Right ventricle myocardium inferior (tissue), 1 donor: ENCODE data around the gene RERE. TPM values are rescaled to one million over a fixed set of nuclear protein-coding genes. Genes with fewer than 3 reads are reported as not detected.
"Not testable (repeated sequence)": the region's sequence is repeated elsewhere in the genome, so short reads cannot be mapped to it uniquely, and the experiment has no call there.

ENCODE experiments used
- ATAC-seq: fragments of 200-7000 bp; cut with Tn5 transposase; one replicate; pipeline ENCODE4 v1.9.1; 2020; ENCODE audit warnings: mild to moderate bottlenecking, moderate library complexity
- DNase-seq: peaks from one replicate; pipeline ENCODE4 v3.0.0; 2021; ENCODE audit errors: missing footprints
- intact Hi-C: fragments of 100-400 bp; cut with DNase I; formaldehyde crosslinking; loops from one replicate; pipeline ENCODE4 v1.11.0; 2022
- total RNA-seq: library from RNA; stranded (reverse); fragmentation: NEBNext Ultra II Directional; extraction: Animal tissue kit (Norgen Biotek cat#: 25700); gene quantifications from one replicate; pipeline ENCODE4 v1.2.1, GENCODE V29; 2021
- donor health status: DM: no; HTN: yes; CAD: no; lungs with severe emphysema.

RERE gene
- total RNA-seq, 1 donor from 2014 or later: 133 TPM

GRCh38 chr1:8455700-8456307, 361.6 kb downstream of the RERE start:
- intact Hi-C loops: no loop called here
- DNase-seq (no peak), ATAC-seq (peak; percentile 35)

- ATAC-seq: peak; percentile 40
- DNase-seq: no peak
- intact Hi-C loops: no loop called here
Observed at GRCh38 chr1:8450312-8450711, 367.1 kb downstream of the RERE start.

DNA sequence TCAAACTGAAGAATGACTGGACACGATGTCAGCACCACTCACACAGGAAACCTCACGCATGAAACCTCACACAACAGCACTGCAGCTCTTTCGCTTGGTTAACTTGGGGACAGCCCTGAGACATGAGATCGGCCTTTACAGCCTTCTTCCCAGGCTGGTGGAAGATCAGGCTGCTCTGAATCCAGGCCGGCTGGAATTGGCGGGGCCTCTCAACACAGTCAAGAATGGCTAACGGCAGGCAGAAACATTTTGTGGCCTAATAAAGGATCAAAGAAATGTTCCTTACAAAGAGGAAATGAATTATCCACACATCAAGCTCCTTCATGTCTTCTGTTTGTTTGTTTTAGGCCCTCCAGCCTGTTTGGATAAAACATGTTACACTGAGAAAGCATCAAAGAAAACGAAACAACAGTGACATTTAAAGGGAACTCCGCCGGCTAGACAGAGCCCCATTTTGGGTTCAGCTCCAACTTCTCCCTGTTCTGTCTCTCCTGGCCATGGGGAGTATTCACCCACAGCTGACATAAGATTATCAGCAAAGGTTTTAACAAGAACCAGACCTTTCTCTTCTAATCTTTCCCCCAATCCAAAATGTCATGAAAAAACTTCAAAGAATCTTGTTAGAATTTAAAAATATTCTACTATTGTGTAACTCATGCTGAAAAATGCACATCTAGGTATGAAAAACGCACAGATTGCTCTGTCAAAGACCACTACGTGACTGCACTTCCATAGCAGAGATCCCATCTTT, 368.4 kb downstream of the RERE start:
- intact Hi-C loops: no loop called here
- DNase-seq (no peak), ATAC-seq (peak; percentile 62)

DNA sequence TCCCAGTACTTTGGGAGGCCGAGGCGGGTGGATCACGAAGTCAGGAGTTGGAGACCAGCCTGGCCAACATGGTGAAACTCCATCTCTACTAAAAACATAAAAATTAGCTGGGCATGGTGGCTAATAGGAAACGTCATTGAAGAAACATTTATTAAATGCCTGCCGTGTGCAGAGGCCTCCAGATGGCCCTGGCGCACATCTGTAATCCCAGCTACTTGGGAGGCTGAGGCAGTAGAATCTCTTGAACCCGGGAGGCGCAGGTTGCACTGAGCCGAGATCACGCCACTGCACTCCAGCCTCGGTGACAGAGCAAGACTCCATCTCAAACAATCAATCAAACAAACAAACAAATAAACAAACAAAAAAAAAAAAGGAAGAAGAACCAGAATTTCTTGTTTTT, 368.9 kb downstream of the RERE start:
- not testable (repeated sequence) for ATAC-seq

DNA sequence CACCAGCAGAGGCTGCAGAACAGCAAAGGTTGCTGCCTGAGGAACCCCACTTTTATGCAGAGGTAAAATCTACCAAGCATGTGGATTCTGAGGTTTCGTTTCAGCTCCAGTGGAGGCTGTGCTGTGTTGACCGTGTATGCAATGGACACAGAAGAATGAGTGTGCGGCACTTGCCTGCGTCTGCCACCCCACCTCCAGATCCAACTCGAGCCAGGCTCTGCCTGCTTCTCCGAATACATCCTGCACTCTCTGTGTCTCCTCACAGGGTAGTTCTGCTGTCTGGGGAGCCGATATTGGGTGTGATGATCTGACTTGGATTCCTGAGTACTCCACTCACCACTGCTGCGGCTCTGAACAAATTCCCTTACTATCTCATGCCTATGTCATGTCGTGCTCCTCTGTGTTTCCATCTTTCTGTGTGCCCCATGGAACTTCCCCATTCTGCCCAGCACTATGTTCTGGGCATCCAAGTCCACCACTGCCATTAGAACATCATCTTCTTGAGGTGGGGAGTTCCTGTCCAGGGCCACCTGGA, 369.8 kb downstream of the RERE start:
- ATAC-seq (no peak), DNase-seq (no peak)
- intact Hi-C loops: no loop called here

More for the DNA sequence above, 368.9 kb downstream of the RERE start:
- intact Hi-C loops, DNase-seq: not testable (repeated sequence)

- ATAC-seq, intact Hi-C loops, DNase-seq: not testable (repeated sequence)
Observed at GRCh38 chr1:8446119-8446518, 371.3 kb downstream of the RERE start.

DNA sequence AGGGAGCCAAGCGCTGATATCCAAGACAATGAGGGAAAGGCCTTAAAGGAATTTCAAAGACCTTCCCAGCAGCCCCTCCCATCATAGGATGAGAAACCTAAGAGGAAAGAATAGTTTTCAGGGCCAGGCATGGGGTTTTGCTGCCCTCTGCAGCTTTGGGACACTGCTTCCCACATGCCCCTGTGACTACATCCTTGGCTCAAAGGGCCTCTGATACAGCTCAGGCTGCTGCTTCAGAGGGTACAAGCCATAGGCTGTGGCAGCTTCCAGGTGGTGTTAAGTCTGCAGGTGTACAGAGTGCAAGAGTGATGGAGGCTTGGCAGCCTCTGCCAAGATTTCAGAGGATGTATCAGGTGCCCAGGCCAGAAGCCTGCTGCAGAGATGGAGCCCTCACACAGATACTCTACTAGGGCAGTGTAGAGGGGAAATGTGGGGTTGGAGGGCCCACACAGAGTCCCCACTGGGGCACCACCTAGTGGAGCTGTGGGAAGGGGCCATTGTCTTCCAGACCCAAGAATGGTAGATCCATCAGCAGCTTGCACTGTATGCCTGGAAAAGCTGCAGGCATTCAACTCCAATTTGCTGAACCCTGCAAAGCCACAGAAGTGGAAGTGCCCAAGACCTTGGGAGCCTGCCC, 373.8 kb downstream of the RERE start:
- intact Hi-C loops: no loop called here
- DNase-seq (no peak), ATAC-seq (no peak)

- no peak for DNase-seq
- no peak for ATAC-seq
- intact Hi-C loops: no loop called here
Observed at GRCh38 chr1:8441426-8441825, 376.0 kb downstream of the RERE start.

DNA sequence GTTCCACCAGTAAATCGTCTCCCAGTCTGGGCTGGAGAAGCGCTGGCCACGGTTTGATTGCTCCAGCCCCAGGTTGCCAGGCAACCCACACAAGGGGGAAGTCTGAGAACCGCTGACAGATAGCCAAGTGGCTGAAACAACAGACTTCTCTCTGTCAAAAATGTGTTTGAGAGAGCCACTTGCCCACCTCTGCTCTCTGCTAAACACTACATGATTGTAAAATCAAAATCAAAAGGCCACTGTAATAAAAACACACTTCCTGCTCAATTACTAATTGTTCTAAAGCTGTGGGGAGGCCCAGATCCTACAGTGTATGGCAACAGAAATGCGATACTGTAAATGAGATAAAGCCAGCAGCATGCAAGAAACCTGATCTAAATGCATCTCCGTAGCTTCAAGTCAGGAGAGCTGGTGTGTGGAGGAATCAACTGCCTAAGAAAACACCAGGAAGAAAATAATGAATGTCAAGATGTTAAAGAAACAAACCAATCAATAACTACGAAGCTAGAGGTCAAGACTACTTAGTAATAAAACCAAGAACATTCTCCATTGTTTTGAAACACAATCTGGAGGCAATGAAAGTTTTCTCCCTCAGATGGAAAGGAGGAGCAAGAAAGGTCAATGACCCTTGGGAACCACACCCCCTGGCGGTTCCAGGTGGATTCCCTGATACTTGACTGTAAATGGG, 378.3 kb downstream of the RERE start:
- DNase-seq: peak; percentile 94
- intact Hi-C loops: no loop called here
- ATAC-seq: peak; percentile 95

- ATAC-seq: no peak
- intact Hi-C loops: no loop called here
- DNase-seq: no peak
Observed at GRCh38 chr1:8438489-8438888, 379.0 kb downstream of the RERE start.

- ATAC-seq: no peak
- intact Hi-C loops: no loop called here
- no peak for DNase-seq
Observed at GRCh38 chr1:8437347-8437746, 380.1 kb downstream of the RERE start.

GRCh38 chr1:8435569-8436071, 381.8 kb downstream of the RERE start:
- intact Hi-C loops: no loop called here
- no peak for ATAC-seq

GRCh38 chr1:8434101-8434500, 383.3 kb downstream of the RERE start:
- intact Hi-C loops: no loop called here
- DNase-seq (no peak), ATAC-seq (no peak)

More at GRCh38 chr1:8435569-8436071, 381.8 kb downstream of the RERE start:
- no peak for DNase-seq

- intact Hi-C loops: no loop called here
- peak; percentile 15 for ATAC-seq
- DNase-seq: no peak
Observed at GRCh38 chr1:8431784-8432183, 385.7 kb downstream of the RERE start.

GRCh38 chr1:8431019-8431418, 386.4 kb downstream of the RERE start:
- intact Hi-C loops: no loop called here
- DNase-seq (no peak), ATAC-seq (no peak)

DNA sequence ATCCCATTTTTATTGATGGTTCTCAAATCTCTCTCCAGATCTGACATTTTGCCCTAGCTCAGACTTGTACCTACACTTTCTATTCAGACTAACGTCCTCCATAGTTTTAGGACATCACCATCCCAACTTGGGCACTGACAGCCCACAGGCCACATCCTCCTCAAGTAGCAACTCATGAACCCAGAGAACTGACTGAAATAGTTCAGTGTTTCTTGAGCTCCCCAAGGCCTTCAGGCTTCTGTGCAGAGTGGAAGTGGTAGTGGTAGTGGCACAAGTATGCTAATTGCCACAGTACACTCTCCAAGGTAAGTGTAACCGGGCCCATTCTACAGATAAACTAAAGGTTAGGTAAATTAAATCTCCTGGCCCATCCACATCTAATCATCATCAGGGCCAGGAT, 387.0 kb downstream of the RERE start:
- ATAC-seq: no peak
- intact Hi-C loops: no loop called here
- no peak for DNase-seq

GRCh38 chr1:8429549-8430110, 387.8 kb downstream of the RERE start:
- intact Hi-C loops: loop anchor here (5.0 kb wide), 1 partner anchor 33 kb away; no protein-coding TSS in a partner anchor
- ATAC-seq (no peak), DNase-seq (no peak)

- no peak for ATAC-seq
- intact Hi-C loops: loop anchor here (5.0 kb wide), 1 partner anchor 34 kb away; no protein-coding TSS in a partner anchor
Observed at GRCh38 chr1:8428441-8428840, 389.0 kb downstream of the RERE start.

More at GRCh38 chr1:8428441-8428840, 389.0 kb downstream of the RERE start:
- no peak for DNase-seq
